Hair follicle dermal papilla cell (primary cell): ENCODE measurements around the gene MRPL11. TPM values are rescaled to one million over a fixed set of nuclear protein-coding genes. Genes with fewer than 3 reads are reported as not detected.

Source experiments
- small RNA-seq: library from RNA; depleted of rRNA; stranded (forward); fragments of <200 nt; gene quantifications from one replicate; pipeline ENCODE3, GENCODE V24; 2012
- total RNA-seq: library from RNA; depleted of rRNA; stranded (reverse); fragments of >200 nt; gene quantifications from 2 replicates; pipeline ENCODE4 v1.2.3, GENCODE V29; 2012

Gene MRPL11
- 19.0 and 24.8 TPM in 2 replicates for total RNA-seq

GRCh38 chr11:66438504-66439466 lies at the start of gene MRPL11:
TSS of gene MRPL11 (minus strand) at chr11:66438848. CDS start at chr11:66438754, 94 bp downstream.

GRCh38 chr11:66480117-66480938 lies 41.7 kb upstream of the MRPL11 start, which contains the start of gene DPP3:
TSS of gene DPP3 (plus strand) at chr11:66480434. CDS start at chr11:66482201, 1,767 bp downstream.

GRCh38 chr11:66466225-66467033 lies 27.8 kb upstream of the MRPL11 start, which contains the start of gene PELI3:
TSS of gene PELI3 (plus strand) at chr11:66466905. CDS start at chr11:66468129, 1,224 bp downstream.

GRCh38 chr11:66420671-66421476 lies 17.8 kb downstream of the MRPL11 start, which contains the start of gene NPAS4:
TSS of gene NPAS4 (plus strand) at chr11:66421035. CDS start at chr11:66421180, 145 bp downstream.

Small RNA genes lying within 50 kb of the gene (small RNA-seq; reads per million reads assigned to genes)
- gene RF00416 (not detected), gene RNU1-84P (2.1 reads per million, percentile 49 among the genes with 10 or more reads in this experiment)

Other genes with a start within 250 kb of the MRPL11 start
- 19.9 and 22.6 TPM in 2 replicates for gene KLC2, start 181.1 kb downstream of the MRPL11 start, total RNA-seq
- 98.2 and 118 TPM in 2 replicates for gene RAB1B, start 170.2 kb downstream of the MRPL11 start, total RNA-seq
- 0.16 TPM in 1 of 2 replicates, not detected in the other for gene CNIH2, start 160.7 kb downstream of the MRPL11 start, total RNA-seq
- 148 and 155 TPM in 2 replicates for gene YIF1A, start 149.7 kb downstream of the MRPL11 start, total RNA-seq
- 0.16 and 0.24 TPM in 2 replicates for gene TMEM151A, start 147.0 kb downstream of the MRPL11 start, total RNA-seq
- gene CD248, start 121.8 kb downstream of the MRPL11 start, total RNA-seq: 172 and 174 TPM in 2 replicates
- 32.3 and 32.9 TPM in 2 replicates for gene RIN1, start 102.4 kb downstream of the MRPL11 start, total RNA-seq
- 35.4 and 40.2 TPM in 2 replicates for gene BRMS1, start 93.7 kb downstream of the MRPL11 start, total RNA-seq
- 28.3 and 29.0 TPM in 2 replicates for gene B4GAT1, start 91.2 kb downstream of the MRPL11 start, total RNA-seq
- gene SLC29A2, start 67.1 kb downstream of the MRPL11 start, total RNA-seq: 0.24 and 0.81 TPM in 2 replicates
- gene NPAS4, start 17.8 kb downstream of the MRPL11 start, total RNA-seq: under 0.01 TPM in 1 of 2 replicates, not detected in the other
- gene PELI3, start 28.1 kb upstream of the MRPL11 start, total RNA-seq: 21.5 and 23.9 TPM in 2 replicates
- 38.9 and 43.0 TPM in 2 replicates for gene DPP3, start 41.6 kb upstream of the MRPL11 start, total RNA-seq
- 30.4 and 43.0 TPM in 2 replicates for gene BBS1, start 71.8 kb upstream of the MRPL11 start, total RNA-seq
- 8.8 and 10.9 TPM in 2 replicates for gene ZDHHC24, start 107.2 kb upstream of the MRPL11 start, total RNA-seq
- 0.16 TPM in 1 of 2 replicates, not detected in the other for gene ACTN3, start 108.1 kb upstream of the MRPL11 start, total RNA-seq
- 37.2 and 39.9 TPM in 2 replicates for gene CTSF, start 129.8 kb upstream of the MRPL11 start, total RNA-seq
- 0.49 and 0.85 TPM in 2 replicates for gene CCDC87, start 154.2 kb upstream of the MRPL11 start, total RNA-seq
- gene CCS, start 154.3 kb upstream of the MRPL11 start, total RNA-seq: 25.7 and 31.0 TPM in 2 replicates
- gene RBM14, start 177.8 kb upstream of the MRPL11 start, total RNA-seq: 27.9 and 35.2 TPM in 2 replicates
- 83.4 and 88.4 TPM in 2 replicates for gene RBM4, start 199.9 kb upstream of the MRPL11 start, total RNA-seq
- 22.1 and 23.8 TPM in 2 replicates for gene RBM4B, start 239.0 kb upstream of the MRPL11 start, total RNA-seq